AG09309 (cell line): ENCODE results near the gene CD52.

Source experiments
- DNase-seq: peaks from one replicate; pipeline ENCODE4 v3.0.0-alpha.2; 2010; ENCODE audit warnings: low read depth
- H3K4me3 ChIP-seq: 2 replicates; pipeline ENCODE4 v1.5.1; 2011; ENCODE audit warnings: mild to moderate bottlenecking, low read depth, low read length, moderate library complexity; ENCODE audit not compliant: control insufficient read depth
- TF ChIP-seq, protein P1 (sequence below): IDR thresholded peaks from 2 replicates; pipeline ENCODE4 v1.5.1; 2011; ENCODE audit warnings: mild to moderate bottlenecking, low read depth, low read length, inconsistent platforms; ENCODE audit not compliant: insufficient read depth, control insufficient read depth; ENCODE audit errors: missing control alignments

CD52 gene

GRCh38 chr1:26357121-26357602, 39.4 kb downstream of the CD52 start:
- H3K4me3 ChIP-seq: no peak overlapping the region
- no peak for DNase-seq
- TF ChIP-seq, protein P1, sequence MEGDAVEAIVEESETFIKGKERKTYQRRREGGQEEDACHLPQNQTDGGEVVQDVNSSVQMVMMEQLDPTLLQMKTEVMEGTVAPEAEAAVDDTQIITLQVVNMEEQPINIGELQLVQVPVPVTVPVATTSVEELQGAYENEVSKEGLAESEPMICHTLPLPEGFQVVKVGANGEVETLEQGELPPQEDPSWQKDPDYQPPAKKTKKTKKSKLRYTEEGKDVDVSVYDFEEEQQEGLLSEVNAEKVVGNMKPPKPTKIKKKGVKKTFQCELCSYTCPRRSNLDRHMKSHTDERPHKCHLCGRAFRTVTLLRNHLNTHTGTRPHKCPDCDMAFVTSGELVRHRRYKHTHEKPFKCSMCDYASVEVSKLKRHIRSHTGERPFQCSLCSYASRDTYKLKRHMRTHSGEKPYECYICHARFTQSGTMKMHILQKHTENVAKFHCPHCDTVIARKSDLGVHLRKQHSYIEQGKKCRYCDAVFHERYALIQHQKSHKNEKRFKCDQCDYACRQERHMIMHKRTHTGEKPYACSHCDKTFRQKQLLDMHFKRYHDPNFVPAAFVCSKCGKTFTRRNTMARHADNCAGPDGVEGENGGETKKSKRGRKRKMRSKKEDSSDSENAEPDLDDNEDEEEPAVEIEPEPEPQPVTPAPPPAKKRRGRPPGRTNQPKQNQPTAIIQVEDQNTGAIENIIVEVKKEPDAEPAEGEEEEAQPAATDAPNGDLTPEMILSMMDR: no peak

- TF ChIP-seq, protein P1: no peak
- no peak overlapping the region for H3K4me3 ChIP-seq
- no peak for DNase-seq
Observed at GRCh38 chr1:26358411-26359384, 40.9 kb downstream of the CD52 start.

DNA sequence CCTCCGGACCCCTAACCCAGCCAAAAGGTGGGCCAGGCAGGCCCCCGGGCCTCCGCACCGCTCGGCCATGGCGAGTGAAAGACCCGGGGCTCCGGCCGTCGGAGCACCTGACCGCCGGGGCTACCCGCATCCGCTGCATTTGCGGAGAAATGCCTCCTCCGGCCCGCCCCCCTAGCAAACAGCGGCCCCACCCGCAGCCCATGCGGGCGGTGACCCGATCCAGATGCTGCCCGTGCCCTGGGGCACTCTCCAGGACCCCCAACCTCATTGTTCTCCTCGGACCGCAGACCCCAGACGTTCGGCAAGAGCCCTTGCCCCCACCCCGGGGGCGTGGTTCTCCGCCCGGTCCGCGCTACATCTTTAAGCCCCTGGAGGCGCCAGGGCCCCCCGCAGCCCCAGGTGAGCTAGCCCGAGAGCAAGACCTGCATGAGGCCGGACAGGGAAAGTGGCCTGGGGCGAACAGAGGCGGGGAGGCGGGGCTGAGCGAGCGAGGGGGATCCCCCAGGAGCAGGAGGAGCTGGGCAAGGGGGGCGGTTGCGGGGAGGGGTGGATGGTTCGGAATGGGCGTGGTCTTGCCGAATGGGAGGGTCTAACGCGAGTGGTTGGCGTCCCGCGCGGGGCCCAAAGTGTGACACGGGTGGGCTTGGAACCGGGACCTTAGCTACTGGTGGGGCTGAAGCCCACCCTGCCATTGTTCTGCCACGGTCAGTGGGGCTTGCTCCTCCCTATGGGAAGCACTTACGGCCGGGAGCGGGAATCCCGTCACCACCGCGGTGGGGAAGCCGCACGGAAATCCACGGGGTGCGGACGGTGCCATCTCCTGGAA, 42.4 kb downstream of the CD52 start:
- no peak for DNase-seq
- TF ChIP-seq, protein P1: no peak
- H3K4me3 ChIP-seq: no peak overlapping the region

DNA sequence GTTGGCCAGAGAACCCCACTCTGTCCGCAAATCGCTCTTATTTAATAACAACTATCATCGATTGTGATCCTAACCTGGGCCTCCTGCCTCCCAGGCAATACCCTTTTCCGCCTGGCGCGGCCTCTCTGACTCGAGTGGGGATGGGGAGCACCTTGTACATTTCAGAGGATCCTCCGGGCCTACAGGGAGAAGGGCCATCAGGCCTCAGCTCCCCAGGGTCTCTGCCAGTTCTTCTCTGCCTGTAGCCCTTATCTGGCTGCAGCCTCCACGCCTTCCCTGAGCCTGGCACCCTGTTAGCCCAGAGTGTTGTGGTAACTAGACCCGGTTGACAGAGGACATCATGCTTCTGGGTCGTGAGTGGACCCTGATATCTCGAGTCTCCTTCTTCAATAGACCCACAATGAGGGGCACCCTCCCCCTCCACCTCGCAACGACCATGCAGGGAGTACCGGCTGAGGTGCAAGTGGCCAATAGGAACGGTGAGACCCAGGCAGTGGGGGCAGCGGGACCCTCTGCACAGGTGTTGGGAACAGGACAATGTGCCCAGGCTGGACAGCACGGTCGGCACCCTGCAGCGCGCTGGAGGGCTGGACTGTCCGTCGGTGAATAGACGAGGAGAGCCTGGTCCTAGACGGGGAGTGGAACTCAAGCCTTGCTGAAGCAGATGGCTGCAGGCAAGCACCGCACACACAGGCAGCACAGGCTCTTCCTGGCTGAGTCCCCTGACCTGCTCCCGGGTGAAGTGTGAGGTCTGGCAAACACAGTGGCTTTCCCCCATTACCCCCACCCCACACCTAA, 43.2 kb downstream of the CD52 start:
- H3K4me3 ChIP-seq: no peak overlapping the region
- TF ChIP-seq, protein P1: no peak
- DNase-seq: no peak

- TF ChIP-seq, protein P1: no peak
Observed at GRCh38 chr1:26361605-26362122, 43.9 kb downstream of the CD52 start.

More at GRCh38 chr1:26361605-26362122, 43.9 kb downstream of the CD52 start:
- no peak overlapping the region for H3K4me3 ChIP-seq
- DNase-seq: no peak
